Esophagus squamous epithelium (tissue), 4 donors: ENCODE results near the gene RHOH.

Experiments
- POLR2A ChIP-seq, 4 donors: fragments of 450-650 bp; IDR thresholded peaks; one replicate each; pipeline ENCODE4 v1.6.1; 2017; ENCODE audit warnings: antibody characterized with exemption in 4 of 4, mild to moderate bottlenecking in 4 of 4, moderate library complexity in 3 of 4
- TF ChIP-seq, protein P1 (sequence below), 6 experiments: fragments of 450-650 bp in 4 of 6; fragments of 200-600 bp in 2 of 6; sonication (generic) in 2 of 6; IDR thresholded peaks; one replicate each; pipeline ENCODE4 v1.5.1; 2016 to 2019; ENCODE audit warnings: antibody characterized with exemption in 6 of 6, mild to moderate bottlenecking in 4 of 6, moderate library complexity in 4 of 6

- TF ChIP-seq POLR2A (IDR thresholded peaks at IDR 0.05): no peak
- TF ChIP-seq, protein P1, sequence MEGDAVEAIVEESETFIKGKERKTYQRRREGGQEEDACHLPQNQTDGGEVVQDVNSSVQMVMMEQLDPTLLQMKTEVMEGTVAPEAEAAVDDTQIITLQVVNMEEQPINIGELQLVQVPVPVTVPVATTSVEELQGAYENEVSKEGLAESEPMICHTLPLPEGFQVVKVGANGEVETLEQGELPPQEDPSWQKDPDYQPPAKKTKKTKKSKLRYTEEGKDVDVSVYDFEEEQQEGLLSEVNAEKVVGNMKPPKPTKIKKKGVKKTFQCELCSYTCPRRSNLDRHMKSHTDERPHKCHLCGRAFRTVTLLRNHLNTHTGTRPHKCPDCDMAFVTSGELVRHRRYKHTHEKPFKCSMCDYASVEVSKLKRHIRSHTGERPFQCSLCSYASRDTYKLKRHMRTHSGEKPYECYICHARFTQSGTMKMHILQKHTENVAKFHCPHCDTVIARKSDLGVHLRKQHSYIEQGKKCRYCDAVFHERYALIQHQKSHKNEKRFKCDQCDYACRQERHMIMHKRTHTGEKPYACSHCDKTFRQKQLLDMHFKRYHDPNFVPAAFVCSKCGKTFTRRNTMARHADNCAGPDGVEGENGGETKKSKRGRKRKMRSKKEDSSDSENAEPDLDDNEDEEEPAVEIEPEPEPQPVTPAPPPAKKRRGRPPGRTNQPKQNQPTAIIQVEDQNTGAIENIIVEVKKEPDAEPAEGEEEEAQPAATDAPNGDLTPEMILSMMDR (IDR thresholded peaks at IDR 0.05): no peak
Observed at GRCh38 chr4:40164459-40164858, 32.4 kb upstream of the RHOH start.
